Suprapubic skin (tissue), 4 donors: ENCODE data around the gene NRXN3.

Experiments
- EP300 ChIP-seq: sonication (generic); formaldehyde crosslinking; IDR thresholded peaks from one replicate; pipeline ENCODE4 v1.6.1; 2017; ENCODE audit warnings: antibody characterized with exemption
- POLR2A ChIP-seq, 2 donors: fragments of 450-650 bp; IDR thresholded peaks; one replicate each; pipeline ENCODE4 v1.6.1; 2017; ENCODE audit warnings: antibody characterized with exemption in 2 of 2, mild to moderate bottlenecking in 2 of 2, moderate library complexity in 2 of 2
- POLR2AphosphoS5 ChIP-seq, 3 donors: sonication (generic); formaldehyde crosslinking; IDR thresholded peaks; one replicate each; pipeline ENCODE4 v1.6.1; 2017; ENCODE audit warnings: antibody characterized with exemption in 3 of 3
- TF ChIP-seq, protein P1 (sequence below), 2 donors: fragments of 200-600 bp in 1 of 2; fragments of 450-650 bp in 1 of 2; sonication (generic) in 1 of 2; IDR thresholded peaks; one replicate each; pipeline ENCODE4 v1.5.1; 2016 to 2019; ENCODE audit warnings: antibody characterized with exemption in 2 of 2, mild to moderate bottlenecking in 1 of 2, moderate library complexity in 1 of 2

DNA sequence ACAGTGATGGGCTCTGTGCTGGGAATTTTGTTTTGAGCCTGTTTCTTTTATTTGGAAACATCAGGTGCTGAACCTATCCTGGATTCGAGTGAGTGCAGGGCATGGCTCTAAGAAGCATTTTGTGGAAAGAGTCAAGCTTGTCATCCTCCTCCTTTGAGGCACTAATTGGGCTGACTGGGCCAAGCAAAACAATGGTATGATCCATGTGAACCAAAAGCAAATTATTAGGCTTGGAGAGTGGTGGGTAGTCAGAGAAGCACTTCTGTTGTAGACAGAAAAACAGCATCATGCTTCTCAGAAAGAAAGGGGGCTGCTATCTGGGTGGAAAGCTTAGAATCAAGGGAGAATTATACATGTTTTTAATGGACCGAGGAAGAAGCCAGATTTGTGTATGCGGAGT lies 1559.6 kb downstream of the NRXN3 start:
- TF ChIP-seq EP300, result no peak
- TF ChIP-seq POLR2A (IDR thresholded peaks at IDR 0.05), result no peak
- TF ChIP-seq POLR2AphosphoS5 (IDR thresholded peaks at IDR 0.05), result no peak
- TF ChIP-seq, protein P1, sequence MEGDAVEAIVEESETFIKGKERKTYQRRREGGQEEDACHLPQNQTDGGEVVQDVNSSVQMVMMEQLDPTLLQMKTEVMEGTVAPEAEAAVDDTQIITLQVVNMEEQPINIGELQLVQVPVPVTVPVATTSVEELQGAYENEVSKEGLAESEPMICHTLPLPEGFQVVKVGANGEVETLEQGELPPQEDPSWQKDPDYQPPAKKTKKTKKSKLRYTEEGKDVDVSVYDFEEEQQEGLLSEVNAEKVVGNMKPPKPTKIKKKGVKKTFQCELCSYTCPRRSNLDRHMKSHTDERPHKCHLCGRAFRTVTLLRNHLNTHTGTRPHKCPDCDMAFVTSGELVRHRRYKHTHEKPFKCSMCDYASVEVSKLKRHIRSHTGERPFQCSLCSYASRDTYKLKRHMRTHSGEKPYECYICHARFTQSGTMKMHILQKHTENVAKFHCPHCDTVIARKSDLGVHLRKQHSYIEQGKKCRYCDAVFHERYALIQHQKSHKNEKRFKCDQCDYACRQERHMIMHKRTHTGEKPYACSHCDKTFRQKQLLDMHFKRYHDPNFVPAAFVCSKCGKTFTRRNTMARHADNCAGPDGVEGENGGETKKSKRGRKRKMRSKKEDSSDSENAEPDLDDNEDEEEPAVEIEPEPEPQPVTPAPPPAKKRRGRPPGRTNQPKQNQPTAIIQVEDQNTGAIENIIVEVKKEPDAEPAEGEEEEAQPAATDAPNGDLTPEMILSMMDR (IDR thresholded peaks at IDR 0.05), result no peak
